Esophagus muscularis mucosa (tissue), 4 donors: ENCODE measurements around the gene HRCT1.

Experiments used
- CTCF ChIP-seq, 3 experiments: fragments of 200-600 bp in 2 of 3; fragments of 450-650 bp in 1 of 3; sonication (generic) in 2 of 3; IDR thresholded peaks; one replicate each; pipeline ENCODE4 v1.5.1; 2017 to 2019; ENCODE audit warnings: antibody characterized with exemption in 3 of 3, mild to moderate bottlenecking in 2 of 3, moderate library complexity in 1 of 3
- EP300 ChIP-seq: sonication (generic); formaldehyde crosslinking; IDR thresholded peaks from one replicate; pipeline ENCODE4 v1.6.1; 2017; ENCODE audit warnings: antibody characterized with exemption
- POLR2A ChIP-seq: fragments of 450-650 bp; IDR thresholded peaks from one replicate; pipeline ENCODE4 v1.6.1; 2017; ENCODE audit warnings: antibody characterized with exemption, moderate library complexity, mild to moderate bottlenecking, low read depth
- POLR2AphosphoS5 ChIP-seq, 2 donors: sonication (generic); formaldehyde crosslinking; IDR thresholded peaks; one replicate each; pipeline ENCODE4 v1.6.1; 2017; ENCODE audit warnings: antibody characterized with exemption in 2 of 2

GRCh38 chr9:35948901-35949318, 42.9 kb downstream of the HRCT1 start:
- TF ChIP-seq CTCF (IDR thresholded peaks at IDR 0.05) (no peak), POLR2A (no peak), POLR2AphosphoS5 (IDR thresholded peaks at IDR 0.05) (no peak), EP300 (no peak)
